22Rv1 (cell line): ENCODE data around the gene NOS1AP.

Experiments used
- ZFX ChIP-seq: fragments of 450-650 bp; IDR thresholded peaks from 2 replicates; pipeline ENCODE4 v1.6.1; 2017; ENCODE audit warnings: antibody characterized with exemption, borderline replicate concordance
- TF ChIP-seq, protein P1 (sequence below): fragments of 450-650 bp; IDR thresholded peaks from 2 replicates; pipeline ENCODE4 v1.5.1; 2017; ENCODE audit warnings: mild to moderate bottlenecking

DNA sequence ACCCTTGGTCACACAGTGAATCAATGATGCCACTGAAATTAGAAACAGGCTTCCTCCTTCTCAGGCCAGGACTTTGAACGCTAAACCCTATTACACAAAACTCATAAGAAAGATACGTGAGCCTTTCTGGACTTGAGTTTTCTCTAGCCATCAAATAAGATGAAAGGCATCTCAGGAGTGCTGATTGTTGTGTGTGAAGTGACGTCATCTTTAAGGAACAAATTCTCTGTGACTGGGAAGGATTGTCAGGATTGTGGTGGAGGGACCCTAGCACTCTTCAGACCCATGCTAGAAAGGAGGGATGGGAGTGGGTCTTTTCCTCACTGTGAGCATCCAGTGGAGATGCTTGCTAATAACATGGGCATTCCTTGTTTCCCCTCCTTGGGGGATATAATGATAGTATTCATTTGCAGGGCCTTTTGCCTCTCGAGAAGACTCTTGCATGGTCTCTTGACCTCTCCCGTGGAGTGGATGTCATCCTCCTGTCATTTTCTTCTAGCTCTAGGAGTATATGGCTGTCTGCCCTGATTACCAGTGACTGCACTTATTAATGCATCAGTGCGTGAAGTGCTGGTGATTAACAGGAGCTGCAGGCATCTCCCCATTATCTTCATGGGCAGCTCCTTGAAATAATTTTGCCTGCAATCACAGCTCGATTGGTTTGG lies 267.3 kb downstream of the NOS1AP start:
- TF ChIP-seq, protein P1, sequence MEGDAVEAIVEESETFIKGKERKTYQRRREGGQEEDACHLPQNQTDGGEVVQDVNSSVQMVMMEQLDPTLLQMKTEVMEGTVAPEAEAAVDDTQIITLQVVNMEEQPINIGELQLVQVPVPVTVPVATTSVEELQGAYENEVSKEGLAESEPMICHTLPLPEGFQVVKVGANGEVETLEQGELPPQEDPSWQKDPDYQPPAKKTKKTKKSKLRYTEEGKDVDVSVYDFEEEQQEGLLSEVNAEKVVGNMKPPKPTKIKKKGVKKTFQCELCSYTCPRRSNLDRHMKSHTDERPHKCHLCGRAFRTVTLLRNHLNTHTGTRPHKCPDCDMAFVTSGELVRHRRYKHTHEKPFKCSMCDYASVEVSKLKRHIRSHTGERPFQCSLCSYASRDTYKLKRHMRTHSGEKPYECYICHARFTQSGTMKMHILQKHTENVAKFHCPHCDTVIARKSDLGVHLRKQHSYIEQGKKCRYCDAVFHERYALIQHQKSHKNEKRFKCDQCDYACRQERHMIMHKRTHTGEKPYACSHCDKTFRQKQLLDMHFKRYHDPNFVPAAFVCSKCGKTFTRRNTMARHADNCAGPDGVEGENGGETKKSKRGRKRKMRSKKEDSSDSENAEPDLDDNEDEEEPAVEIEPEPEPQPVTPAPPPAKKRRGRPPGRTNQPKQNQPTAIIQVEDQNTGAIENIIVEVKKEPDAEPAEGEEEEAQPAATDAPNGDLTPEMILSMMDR = no peak
- TF ChIP-seq ZFX = no peak
